GM19372 (cell line): Measurements from ENCODE around the gene PLEKHM3.

ENCODE experiments used
- ATAC-seq: cut with Tn5 transposase; IDR thresholded peaks from one replicate; pipeline ENCODE4 v1.9.1; 2021; ENCODE audit warnings: mild to moderate bottlenecking, low read depth, moderate library complexity; ENCODE audit not compliant: unreplicated experiment

PLEKHM3 gene, protein sequence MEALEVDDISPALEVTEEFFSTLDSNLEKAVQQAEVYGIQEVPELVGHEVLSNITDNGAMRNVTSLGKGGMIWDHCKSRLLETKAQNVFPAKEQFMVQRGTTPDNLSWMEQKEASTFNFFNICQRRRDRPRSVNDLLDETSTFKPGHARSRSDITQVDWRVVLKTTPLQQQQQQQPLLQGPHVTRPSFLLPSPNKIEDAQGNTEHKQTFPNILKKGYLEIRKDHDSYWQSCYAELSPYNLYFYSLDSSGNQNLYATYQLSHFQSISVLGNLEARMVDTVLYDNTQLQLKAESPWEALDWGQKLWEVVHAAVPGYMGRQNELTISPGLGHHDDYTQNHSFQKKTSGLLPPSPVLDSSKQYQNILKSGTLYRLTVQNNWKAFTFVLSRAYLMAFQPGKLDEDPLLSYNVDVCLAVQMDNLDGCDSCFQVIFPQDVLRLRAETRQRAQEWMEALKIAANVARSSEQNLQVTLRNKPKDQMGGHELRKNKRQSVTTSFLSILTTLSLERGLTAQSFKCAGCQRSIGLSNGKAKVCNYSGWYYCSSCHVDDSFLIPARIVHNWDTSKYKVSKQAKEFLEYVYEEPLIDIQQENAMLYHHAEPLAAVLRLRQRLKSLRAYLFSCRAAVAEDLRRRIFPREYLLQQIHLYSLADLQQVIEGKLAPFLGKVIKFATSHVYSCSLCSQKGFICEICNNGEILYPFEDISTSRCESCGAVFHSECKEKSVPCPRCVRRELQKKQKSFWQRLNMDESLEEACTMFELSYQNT

DNA sequence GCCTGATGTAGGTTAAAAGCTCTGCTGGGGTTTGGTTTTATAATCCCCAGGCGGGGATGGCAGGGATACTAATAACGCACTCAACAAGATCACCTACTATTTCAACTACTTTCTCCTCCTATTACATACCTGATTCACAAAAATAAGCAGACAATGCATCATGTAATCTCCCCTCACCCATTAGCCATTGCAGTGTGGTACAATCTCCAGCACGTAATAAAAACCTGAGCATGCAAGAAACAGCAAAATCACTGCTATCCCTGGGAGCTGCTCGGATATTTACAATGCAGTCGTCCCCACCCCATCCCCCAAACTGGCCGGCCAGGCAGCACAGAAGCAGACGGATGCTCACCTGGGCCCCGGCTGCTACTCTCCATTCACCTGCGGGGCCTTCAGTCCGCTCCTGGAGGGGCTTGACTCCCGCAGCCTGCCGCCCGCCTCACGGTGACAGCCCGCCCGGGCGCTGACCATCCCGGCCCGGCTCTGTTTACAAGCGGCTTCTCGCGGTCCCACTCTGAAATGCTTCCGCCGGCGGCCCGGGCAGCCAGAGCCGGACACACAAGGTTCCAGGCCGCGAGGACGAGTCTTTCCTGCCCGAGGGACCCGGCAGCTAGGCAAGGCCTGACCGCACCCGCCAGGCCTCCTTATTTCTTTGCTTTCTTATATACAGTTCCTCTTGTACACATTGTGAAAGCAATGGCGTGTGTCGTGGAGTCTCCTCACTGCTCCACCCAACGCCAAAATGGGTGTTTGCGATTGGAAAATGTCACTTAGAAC is at the start of gene PLEKHM3:
Gene PLEKHM3, minus strand, starts transcription at position 491 of the 777 bp plus-strand sequence. CDS start 23,888 bp downstream, outside the sequence.
- ATAC-seq = peak; percentile 94

- no peak for ATAC-seq
These were observed 49.5 kb upstream of the PLEKHM3 start for GRCh38 chr2:208074610-208075356.

- ATAC-seq = peak; percentile 73
These were observed 47.0 kb upstream of the PLEKHM3 start for GRCh38 chr2:208072250-208072892.

- ATAC-seq = no peak
These were observed 43.9 kb upstream of the PLEKHM3 start for GRCh38 chr2:208069186-208069585.

GRCh38 chr2:208066016-208066415 is 40.7 kb upstream of the PLEKHM3 start:
- ATAC-seq = no peak

DNA sequence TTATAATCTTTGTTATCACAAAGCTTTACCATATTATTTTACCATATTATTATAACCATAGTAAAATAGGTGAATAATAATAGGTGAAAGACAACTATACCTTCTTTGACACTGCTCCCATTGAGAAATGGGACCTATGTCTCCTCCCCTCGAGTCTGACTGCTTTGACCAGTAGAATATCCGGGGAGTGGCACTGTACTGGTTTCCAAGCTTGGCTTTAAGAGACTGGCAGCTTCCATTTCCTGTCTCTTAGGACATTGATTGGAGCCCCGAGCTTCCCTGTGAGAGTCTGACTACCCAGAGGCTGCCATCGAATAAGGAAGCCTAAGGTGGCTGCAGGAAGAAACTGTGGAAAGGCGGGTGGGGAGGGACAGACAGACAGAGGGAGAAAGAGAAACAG is 40.1 kb upstream of the PLEKHM3 start:
- no peak for ATAC-seq

DNA sequence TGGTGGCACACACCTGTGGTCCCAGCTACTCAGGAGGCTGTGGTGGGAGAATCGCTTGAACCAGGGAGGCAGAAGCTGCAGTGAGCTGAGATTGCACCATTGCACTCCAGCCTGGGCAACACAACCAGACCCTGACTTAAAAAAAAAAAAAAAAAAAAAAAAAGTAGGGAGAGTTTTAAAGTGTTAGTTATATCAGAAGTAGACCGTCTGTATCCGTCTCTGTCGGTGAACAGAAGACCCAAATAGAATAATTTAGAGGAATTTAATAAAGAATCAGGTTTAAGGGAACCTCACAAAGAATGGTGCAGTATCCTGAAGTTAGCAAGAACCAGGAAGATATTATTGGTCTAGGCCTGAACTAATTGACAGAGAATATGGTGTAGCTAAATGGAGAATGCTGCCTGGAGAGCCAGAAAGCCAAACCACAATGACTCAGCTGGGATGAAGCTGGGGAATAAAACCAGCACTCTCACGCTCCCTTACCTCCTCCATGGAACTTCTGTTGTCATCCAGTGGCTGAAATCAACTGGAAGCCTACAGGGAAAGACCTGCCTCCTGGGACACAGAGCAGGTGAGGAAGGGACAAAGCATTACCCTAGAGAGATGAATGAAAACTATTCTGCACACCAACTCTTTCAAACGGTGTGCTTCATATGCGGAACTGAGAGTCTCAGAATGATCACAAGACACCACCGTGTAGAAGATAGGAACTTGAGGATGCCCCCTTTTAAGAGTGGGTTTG is 39.1 kb upstream of the PLEKHM3 start:
- peak; percentile 78 for ATAC-seq

DNA sequence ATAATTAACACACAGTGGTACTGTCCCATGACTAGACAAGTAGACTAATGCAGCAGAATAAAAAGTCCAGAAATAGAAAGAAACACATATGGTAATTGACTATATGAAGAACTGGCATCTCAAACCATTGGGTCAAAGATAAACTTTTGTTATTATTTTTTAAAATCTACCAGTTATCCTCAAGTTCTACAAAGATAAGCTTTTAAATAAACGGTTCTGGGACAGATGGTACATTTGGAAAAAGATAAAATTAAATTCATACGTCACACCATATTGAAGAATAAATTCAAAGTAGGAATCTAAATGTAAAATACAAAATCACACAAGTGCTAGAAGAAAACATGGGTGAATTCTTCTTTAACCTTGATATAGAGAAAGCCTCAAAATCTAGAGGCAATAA is 37.6 kb upstream of the PLEKHM3 start:
- ATAC-seq = no peak

GRCh38 chr2:208062113-208062512 is 36.8 kb upstream of the PLEKHM3 start:
- no peak for ATAC-seq

- ATAC-seq = no peak
These were observed 31.8 kb upstream of the PLEKHM3 start for GRCh38 chr2:208057108-208057507.

GRCh38 chr2:208049441-208049840 is 24.1 kb upstream of the PLEKHM3 start:
- no peak for ATAC-seq

DNA sequence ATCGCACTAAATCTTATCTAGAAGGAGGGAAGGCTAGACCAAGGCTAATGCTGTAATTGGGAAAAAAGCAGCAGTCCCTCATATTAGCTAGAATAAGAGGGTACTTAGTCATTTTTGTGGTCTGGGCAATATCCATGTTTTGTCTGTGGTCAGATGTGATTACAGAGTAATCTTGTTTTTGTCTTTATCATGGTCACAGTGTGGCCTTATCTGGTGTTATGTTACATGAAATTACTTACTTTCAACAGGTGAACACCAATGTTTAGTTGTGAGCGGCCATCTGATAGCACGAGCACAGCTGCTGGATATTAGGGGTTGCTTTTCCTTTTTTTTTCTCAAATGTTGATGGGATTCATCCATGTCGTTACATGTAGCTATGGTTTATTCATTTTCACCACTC is 23.7 kb upstream of the PLEKHM3 start:
- no peak for ATAC-seq

GRCh38 chr2:208047840-208048239 is 22.5 kb upstream of the PLEKHM3 start:
- ATAC-seq = no peak

GRCh38 chr2:208046686-208047085 is 21.4 kb upstream of the PLEKHM3 start:
- ATAC-seq = no peak

GRCh38 chr2:208042450-208042849 is 17.1 kb upstream of the PLEKHM3 start:
- ATAC-seq = no peak

DNA sequence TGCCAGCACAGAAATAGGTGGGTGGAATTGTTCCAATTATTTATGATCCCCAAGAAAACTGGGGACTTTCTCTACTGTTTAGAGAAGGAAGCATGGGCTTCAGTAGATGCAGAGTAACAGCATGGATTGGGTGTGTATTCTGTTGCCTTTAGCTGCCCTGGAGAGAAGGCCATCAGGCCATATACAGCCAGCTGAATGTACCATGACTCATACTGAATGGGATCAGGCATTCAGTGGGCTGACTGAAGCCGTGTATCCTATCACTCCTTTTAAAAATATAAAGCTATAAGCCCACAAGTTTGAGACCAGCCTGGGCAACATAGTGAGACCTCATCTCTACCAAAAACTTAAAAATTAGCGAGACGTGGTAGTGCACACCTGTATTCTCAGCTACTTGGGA is 16.7 kb upstream of the PLEKHM3 start:
- ATAC-seq = no peak

DNA sequence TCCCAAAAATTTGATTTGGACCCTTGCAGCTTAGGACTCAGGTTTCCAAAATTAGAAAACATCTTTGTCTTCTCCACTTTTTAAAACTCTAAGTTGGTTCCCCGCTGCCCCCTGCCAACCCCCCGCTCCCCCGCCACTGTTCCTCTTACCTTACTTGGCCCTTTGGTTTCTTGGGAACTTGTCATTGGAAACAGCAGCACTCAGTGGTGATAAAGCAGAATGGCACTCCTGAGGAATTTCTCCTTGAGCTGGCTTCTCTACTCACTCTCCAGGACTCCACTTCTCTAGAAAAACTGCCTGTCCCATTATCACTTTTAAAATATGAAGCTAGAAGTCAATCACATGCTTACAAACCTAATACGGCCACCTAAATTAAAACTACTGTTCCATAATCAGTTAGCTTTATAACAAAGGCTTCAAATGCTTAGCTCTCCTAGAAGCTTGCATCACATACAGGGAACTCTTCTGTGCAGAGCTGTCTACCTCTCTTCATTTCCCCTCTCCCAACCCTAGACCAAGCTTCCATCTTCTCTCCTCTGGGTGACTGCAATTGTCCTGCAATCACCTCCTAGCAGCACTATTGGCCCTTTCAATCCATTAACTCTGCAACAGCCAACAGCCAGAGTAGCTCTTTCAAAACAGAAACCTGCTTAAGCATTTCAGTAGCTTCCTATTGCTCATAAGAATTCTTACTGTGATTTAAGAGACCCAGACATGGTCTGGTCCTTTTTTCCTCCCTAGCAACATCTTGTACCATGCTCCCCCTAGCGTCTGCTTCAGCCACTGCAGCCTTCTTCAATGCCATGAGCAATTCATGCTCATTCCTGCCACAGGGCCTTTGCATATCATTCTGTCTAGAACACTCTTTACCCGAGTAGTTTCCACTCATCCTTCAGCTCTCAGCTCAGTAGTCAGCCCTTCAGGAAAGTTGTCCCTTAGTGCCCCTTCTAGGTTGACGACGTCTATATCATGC is 15.2 kb upstream of the PLEKHM3 start:
- ATAC-seq = peak; percentile 81
